ENCODE results near the gene RNF217. TPM values are rescaled to one million over a fixed set of nuclear protein-coding genes. Genes with fewer than 3 reads are reported as not detected.

RNF217 gene
- total and polyA plus RNA-seq, 2 of the 13 experiments (the other 11 are each of a cell fraction or from before 2014, with no cell fraction given): 2.2 to 2.4 TPM

- no peaks in the 10 kb centered on the region for H3K36me3 ChIP-seq (replicated peaks in 1 of 2; ENCODE audit: control insufficient read depth in 1 of 2, insufficient read depth in 2 of 2, low read length in 2 of 2)
- ATAC-seq (no peak), DNase-seq (ENCODE audit: low spot score) (no peak), FAIRE-seq (no peak)
- H3K9ac ChIP-seq (ENCODE audit: insufficient read depth, low read depth, low read length): no peak overlapping the region
- WGBS (ENCODE audit: low lambda C conversion rate): 30% methylated on average over 2 of the region's 2 CpGs
- TF ChIP-seq NFRKB (IDR thresholded peaks at IDR 0.05) (no peak), U2AF1 (optimal IDR thresholded peaks at IDR 0.05; ENCODE audit: low read depth, low read length) (no peak), ZFP91 (CRISPR knock-in tag; IDR thresholded peaks at IDR 0.05; ENCODE audit: borderline replicate concordance) (no peak), ZNF367 (CRISPR knock-in tag; IDR thresholded peaks at IDR 0.05; ENCODE audit: borderline replicate concordance) (no peak), SAFB2 (CRISPR knock-in tag; IDR thresholded peaks at IDR 0.05; ENCODE audit: borderline replicate concordance, low read depth) (no peak), NR2C2 (CRISPR knock-in tag; IDR thresholded peaks at IDR 0.05; ENCODE audit: borderline replicate concordance) (no peak), AGO2 (optimal IDR thresholded peaks at IDR 0.05; ENCODE audit: low read depth, low read length) (no peak), GLI4 (CRISPR knock-in tag; IDR thresholded peaks at IDR 0.05; ENCODE audit: borderline replicate concordance) (no peak), PLRG1 (conservative IDR thresholded peaks at IDR 0.05) (no peak), ZNF142 (CRISPR knock-in tag; IDR thresholded peaks at IDR 0.05) (no peak), ZNF672 (CRISPR knock-in tag; IDR thresholded peaks at IDR 0.05) (no peak), DRAP1 (CRISPR knock-in tag; IDR thresholded peaks at IDR 0.05) (no peak), ZNF326 (CRISPR knock-in tag; IDR thresholded peaks at IDR 0.05; ENCODE audit: borderline replicate concordance) (no peak), PCBP1 (IDR thresholded peaks at IDR 0.05; ENCODE audit: borderline replicate concordance, low read depth, low read length) (no peak)
- intact Hi-C loops (cut with micrococcal nuclease; ENCODE audit: unreplicated experiment): no loop called here
- ChIA-PET CTCF (ENCODE audit: low intra/inter-chr PET ratio, low total read pairs) (no interaction called here), POLR2A (no interaction called here)
- no peak overlapping the region for H3K4me3 ChIP-seq (replicated peaks in 1 of 3; ENCODE audit: insufficient read depth in 1 of 3, low read depth in 2 of 3, low read length in 3 of 3)
- H3K27ac ChIP-seq (ENCODE audit: extremely low read length, insufficient read depth, low read length): no peak overlapping the region
- no peaks in the 10 kb centered on the region for H3K9me3 ChIP-seq (ENCODE audit: low read length)
- H3K4me1 ChIP-seq (ENCODE audit: insufficient read depth, low read length): peaks cover 6% of the 10 kb centered on the region
- no peaks in the 10 kb centered on the region for H3K27me3 ChIP-seq (ENCODE audit: control insufficient read depth in 1 of 2, insufficient read depth in 2 of 2, low read length in 2 of 2)
- in situ Hi-C loops (cut with HindIII; ENCODE audit: extremely low pct_ligation_motif_present, low pct_unique_long_range_greater_than_20kb): no loop called here
- H3K4me2 ChIP-seq (ENCODE audit: low read depth, low read length): no peak overlapping the region
- H3K79me2 ChIP-seq (ENCODE audit: insufficient read depth, low read length): no peaks in the 10 kb centered on the region
- no peaks in the 10 kb centered on the region for H4K20me1 ChIP-seq (ENCODE audit: insufficient read depth, low read length)
- no peak overlapping the region for H2AFZ ChIP-seq (ENCODE audit: low read length)
- BruUV-seq (replicated peaks): no TSS peak
Measured at GRCh38 chr6:125054331-125054730, 92.1 kb downstream of the RNF217 start.

Measured in HepG2 (cell line).